ENCODE measurements around the gene WNT10A.
"Not testable (repeated sequence)": the region's sequence is repeated elsewhere in the genome, so short reads cannot be mapped to it uniquely, and the experiment has no call there.

Gene WNT10A

GRCh38 chr2:218931751-218932150 is 51.1 kb downstream of the WNT10A start:
- not testable (repeated sequence) for DNase-seq (ENCODE audit: low read depth in 2 of 2)

All from stimulated activated CD8-positive, alpha-beta memory T cell treated with anti-CD3 and anti-CD28 coated beads, Interleukin-7, amount 100 ng/mL, for 1 hour (primary cell).